GM18511 (cell line): ENCODE measurements around the gene DIP2A.
"Not testable (repeated sequence)": the region's sequence is repeated elsewhere in the genome, so short reads cannot be mapped to it uniquely, and the experiment has no call there.

Source experiments
- ATAC-seq: cut with Tn5 transposase; IDR thresholded peaks from one replicate; pipeline ENCODE4 v1.9.1; 2021; ENCODE audit warnings: mild to moderate bottlenecking, moderate library complexity; ENCODE audit not compliant: unreplicated experiment

The DIP2A gene

DNA sequence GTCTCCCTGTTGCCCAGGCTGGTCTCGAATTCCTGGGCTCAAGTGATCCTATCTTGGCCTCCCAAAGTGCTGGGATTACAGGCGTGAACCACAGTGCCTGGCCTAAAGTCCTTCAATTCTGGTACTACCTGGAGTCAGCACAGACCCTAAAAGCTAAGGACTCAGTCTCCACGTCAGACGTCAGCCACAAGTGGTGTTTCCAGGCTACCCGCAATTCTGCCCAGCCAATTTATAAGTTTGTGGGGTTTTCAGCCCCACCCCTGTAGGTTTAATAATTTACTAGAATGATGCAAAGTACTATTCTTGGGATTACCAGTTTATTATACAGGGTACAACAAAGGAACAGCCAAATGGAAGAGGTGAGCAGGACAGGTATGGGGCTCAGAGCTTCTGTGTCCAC is 10.6 kb upstream of the DIP2A start:
- ATAC-seq = no peak

GRCh38 chr21:46448855-46449254 is 9.8 kb upstream of the DIP2A start:
- not testable (repeated sequence) for ATAC-seq

- ATAC-seq = no peak
Measured at GRCh38 chr21:46452710-46453109, 6.0 kb upstream of the DIP2A start.

DNA sequence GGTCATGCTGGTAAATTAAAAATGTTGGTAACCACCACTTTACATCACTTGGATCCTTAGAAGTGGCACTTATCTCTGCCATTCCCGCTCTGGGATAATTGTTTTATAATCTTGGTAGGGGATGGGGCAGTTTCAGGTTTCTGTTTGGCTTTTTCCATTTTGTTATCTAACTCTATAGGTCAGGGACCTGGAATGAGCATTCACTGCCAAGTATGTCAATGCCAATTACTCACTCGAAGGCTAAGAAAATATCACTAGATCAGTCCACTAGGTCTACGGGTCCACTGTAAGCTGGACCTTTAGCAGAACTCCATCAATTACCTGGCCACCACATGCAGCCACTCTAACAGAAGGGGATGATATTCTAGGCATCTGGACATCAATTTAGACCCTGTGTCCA is 4.5 kb upstream of the DIP2A start:
- ATAC-seq = no peak

DNA sequence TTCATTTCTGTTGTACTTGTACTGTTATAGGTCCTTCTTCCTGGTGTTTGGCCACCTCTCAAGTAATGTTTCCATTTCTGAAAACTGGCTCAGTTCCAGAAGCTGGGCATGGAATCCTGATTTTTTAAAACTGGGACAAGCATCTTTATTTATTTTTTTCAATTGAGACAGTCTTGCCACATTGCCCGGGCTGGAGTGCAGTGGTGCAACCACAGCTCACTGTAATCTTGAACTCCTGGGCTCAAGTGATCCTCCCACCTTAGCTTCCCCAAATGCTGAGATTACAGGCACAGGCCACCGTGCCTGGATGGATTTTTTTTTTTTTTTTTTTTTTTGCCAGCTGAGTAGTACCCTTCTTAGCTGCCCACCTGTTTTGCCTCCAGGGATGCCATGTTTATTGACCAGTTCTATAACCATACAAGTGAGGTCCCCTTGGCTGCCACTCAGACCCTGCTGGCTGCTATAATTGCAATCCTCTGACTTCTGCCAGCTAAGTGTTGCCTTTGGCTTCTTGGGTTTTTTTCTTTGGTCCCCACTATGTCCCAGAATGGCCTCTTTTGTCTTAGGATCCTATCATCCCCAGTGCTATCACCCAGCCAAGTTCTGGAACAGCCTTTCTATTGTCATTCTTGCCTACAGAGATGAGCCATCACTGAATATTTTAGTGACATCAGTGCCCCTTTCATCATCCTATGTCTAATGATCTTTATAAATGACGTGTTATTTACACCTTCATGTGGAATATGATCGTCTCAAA is 3.9 kb upstream of the DIP2A start:
- ATAC-seq = no peak

DNA sequence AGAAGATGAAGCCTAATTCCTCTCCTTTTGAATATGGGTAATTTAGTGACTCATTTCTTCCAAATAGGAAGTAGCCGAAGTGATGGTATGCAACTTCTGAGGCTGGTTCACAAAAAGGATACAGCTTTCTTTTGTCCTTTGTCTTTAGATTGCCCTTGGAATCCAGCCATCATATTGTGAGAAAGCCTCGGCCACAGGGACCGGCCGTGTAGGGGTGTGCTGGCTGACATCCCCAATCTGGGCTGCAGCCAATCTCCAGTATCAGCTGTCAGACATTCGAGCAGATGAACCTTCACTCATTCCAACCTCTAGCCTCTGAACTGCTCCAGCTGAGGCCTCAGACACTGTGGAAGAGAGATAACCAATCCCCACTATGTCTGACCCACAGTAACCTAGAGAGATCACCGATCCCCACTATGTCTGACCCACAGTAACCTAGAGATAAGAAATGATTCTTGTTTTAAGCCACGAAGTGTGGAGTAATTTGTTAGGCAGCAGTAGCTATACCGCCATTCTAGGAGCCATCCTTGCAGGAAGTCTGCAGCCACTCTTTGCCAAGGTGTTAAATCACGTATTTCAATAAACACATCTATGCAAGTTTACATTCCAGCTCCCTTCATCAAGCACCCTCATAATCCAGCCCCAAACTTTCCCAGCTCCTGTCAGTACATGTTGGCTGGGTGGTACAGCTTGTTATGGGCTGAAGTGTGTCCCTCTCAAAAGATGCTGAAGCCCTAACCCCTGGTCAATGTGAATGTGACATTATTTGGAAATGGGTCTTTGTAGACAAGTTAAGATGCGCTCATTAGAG is 2.9 kb upstream of the DIP2A start:
- no peak for ATAC-seq

- ATAC-seq = no peak
Measured at GRCh38 chr21:46456750-46457149, 1.9 kb upstream of the DIP2A start.

DNA sequence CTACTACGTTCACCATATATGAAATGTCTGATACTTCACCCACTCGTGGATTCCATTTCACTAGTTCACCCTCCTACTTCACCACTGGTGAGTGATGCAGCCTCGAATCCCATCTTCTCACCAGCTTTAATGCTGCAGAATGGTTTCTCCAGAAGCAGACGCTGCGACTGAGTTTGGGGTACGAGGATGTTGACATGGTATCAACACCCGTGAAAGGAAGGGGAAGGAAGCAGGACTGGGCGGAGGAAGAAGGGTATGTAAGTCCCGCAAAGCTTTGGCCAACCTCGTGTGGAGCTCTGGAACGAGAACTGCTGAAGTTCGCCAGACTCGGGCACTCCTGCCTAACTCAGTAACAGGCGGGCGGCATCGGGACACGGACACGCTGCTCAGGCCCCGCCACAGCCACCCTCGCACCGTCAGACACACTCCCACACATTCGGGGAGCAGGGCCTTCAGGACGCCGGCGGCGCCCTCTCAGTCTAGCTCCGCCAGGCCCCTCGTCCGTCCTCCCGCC is 833 bp upstream of the DIP2A start:
- peak; percentile 38 for ATAC-seq

- no peak for ATAC-seq
Measured at GRCh38 chr21:46459024-46459355, 299 bp downstream of the DIP2A start.

DNA sequence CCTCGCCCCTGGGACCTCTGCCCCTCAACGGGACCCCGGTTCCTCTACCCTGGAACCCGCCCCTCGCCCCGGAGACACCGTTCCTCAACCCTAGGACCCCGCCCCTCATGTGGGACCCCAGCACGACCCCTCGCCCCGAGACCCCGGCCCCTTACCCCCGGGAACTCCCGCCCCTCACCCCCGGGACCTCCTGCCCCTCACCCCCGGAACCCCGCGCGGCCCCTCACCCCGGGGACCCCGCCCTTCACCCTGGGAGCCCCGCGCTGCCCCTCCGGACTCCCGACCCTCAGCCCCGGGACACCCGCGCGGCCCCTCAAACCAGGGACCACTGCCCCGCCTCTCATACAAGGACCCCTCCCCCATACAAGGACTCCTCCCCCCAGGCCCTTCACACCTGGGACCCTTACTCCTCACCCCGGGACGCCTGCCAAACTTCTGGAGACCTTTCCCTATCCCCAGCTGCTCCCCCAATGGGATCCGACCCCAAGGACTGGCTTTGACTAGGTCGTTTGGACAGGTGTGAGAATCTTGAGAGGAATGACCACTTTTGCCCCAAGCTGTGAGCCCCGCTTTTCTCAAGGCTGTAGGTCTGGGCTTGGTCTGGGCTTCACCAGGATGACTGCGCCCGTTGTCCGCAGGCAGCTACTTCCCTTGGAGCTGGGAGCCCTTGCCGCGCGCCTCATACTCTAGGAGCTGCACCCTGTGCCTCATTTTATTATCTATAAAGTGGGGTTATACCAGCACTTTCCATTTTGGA is 843 bp downstream of the DIP2A start:
- no peak for ATAC-seq

GRCh38 chr21:46461909-46462308 is 3.2 kb downstream of the DIP2A start:
- no peak for ATAC-seq

DNA sequence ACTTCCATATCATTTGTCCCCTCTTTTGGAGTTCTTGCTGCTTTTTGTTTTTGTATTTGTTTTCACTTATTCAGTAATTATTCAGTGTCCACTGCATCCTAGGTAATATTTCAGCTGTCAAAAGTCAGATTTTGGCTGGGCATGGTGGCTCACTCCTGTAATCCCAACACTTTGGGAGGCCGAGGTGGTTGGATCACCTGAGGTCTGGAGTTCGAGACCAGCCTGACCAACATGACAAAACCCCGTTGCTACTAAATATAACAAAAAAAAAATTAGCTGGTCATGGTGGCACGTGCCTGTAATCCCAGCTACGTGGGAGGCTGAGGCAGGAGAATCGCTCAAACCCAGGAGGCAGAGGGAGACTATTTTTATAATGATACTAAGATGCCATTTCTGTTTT is 6.5 kb downstream of the DIP2A start:
- ATAC-seq = not testable (repeated sequence)

DNA sequence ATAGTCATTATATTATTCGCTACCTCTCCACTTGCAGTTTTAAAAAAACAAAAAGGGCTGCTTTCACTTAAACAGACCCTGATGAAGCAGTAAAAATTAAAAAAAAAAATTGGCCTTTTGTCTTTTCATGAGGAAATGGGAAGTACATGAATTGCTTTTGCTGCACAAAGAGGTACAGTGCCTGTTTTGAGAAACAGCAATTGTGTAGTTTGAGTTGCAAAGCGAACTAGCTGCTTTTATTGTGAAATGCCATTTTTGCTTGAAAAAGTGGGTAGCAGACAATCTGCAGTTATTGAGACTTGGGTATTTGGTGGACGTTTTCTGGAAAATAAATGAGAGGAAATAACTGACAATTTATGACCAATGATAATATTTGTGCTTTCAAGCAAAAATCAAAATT is 7.0 kb downstream of the DIP2A start:
- ATAC-seq = no peak

DNA sequence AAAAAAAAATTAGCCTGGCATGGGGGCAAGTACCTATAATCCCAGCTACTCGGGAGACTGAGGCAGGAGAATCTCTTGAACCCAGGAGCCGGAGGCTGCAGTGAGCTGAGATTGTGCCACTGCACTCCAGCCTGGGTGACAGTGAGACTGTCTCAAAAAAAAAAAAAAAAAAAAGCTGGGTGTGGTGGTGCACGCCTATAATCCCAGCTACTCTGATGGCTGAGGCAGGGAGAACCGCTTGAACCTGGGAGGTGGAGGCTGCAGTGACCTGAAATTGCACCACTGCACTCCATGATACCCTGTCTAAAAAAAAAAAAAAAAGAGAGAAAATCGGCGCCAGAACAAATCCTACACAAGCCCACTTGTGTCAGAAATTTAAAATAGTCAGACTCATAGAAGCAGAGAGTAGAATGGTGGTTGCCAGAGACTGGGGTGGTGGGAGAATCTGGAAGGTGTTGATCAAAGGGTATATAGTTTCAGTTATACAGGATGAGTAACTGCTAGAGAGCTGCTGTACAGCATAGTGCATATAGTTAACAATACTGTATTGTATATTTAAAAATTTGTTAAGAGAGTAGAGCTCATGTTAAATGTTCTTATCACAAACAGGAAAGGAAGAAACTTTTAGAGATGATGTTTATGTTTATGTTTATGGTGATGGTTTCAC is 9.6 kb downstream of the DIP2A start:
- ATAC-seq = no peak

- ATAC-seq = no peak
Measured at GRCh38 chr21:46469275-46469674, 10.6 kb downstream of the DIP2A start.

GRCh38 chr21:46471514-46471913 is 12.8 kb downstream of the DIP2A start:
- ATAC-seq = no peak

DNA sequence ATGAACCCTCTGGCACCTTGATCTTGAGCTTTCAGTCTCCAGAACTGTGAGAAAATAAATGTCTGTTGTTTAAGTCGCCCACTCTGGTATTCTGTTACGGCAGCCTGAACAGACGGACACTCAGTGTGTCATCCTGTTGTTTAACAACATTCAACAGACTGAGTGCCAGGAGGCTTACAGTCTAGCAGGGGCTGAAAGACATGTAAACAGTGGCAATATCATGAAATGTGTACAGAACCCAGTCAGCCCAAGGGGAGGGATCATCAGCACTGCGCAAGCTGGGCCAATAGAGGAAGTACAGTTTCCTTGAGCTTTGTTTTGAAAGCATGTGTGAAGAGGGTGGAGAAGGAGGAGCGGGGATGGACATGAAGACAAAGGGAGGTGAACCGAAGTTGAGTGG is 13.6 kb downstream of the DIP2A start:
- no peak for ATAC-seq

DNA sequence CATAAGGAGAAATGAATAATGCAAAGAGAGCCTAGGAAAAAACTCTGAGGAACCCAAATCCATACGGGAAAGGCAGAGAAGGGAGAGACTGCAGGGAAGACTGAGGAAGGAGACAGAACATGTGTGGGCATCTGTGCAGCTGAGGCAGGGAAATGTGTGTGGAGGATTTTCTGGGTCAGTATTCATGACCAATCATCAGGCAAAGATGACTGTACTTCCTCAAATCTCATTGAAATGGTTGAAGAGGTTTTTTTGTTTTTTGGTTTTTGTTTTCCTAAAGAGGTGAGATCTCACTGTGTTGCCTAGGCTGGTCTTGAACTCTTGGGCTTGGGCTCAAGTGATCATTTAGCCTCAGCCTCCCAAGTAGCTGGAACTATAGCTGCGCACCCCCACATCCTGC is 15.7 kb downstream of the DIP2A start:
- ATAC-seq = no peak

- ATAC-seq = no peak
Measured at GRCh38 chr21:46475296-46475695, 16.6 kb downstream of the DIP2A start.

GRCh38 chr21:46477765-46478164 is 19.1 kb downstream of the DIP2A start:
- ATAC-seq = no peak

DNA sequence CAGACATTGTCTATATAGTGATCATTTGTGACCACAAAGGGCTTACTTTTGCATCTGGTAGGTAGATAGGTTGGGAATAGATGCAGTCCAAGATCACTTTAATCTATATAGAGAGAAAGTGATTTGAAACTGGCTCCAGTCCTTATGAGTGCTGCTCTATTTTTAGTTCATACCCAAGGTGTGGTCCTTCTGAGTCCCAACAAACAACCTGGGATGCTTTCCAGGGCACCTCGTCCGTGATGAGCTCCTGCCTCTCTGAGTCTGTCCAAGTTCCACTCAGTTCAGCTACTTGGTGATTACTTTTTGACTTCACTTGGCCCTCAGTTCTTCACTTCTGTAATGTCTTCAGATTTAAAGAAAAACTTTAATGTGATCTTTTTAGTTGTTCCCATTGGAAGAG is 20.2 kb downstream of the DIP2A start:
- no peak for ATAC-seq
